IMR-90 (cell line): ENCODE data around the gene PEAK1. TPM values are rescaled to one million over a fixed set of nuclear protein-coding genes. Genes with fewer than 3 reads are reported as not detected.

Experiments used
- ATAC-seq: fragments of 200-7000 bp; cut with Tn5 transposase; 2 replicates; pipeline ENCODE4 v1.9.1; 2020; ENCODE audit warnings: low read depth, mild to moderate bottlenecking, moderate library complexity
- BruUV-seq: library from RNA; stranded (reverse); fragments of 400-500 nt; replicated peaks from 2 replicates; lab custom pipeline; 2021; lab: Mats Ljungman, UMichigan
- CTCF ChIA-PET: fragments of 300-600 bp; formaldehyde crosslinking; extraction: SDS; loops from one replicate; lab custom pipeline; 2021; ENCODE audit warnings: antibody characterized with exemption; lab: Yijun Ruan, JAX
- POLR2A ChIA-PET: fragments of 300-600 bp; sonication (Branson Sonifier 250); formaldehyde crosslinking; loops from one replicate; lab custom pipeline; 2022; ENCODE audit warnings: antibody characterized with exemption; ENCODE audit not compliant: unreplicated experiment; lab: Charles Lee
- DNase-seq: peaks from one replicate; pipeline ENCODE4 v3.0.0; 2013
- H2AFZ ChIP-seq: replicated peaks from 2 replicates; pipeline ENCODE3; 2013; ENCODE audit warnings: low read length, mild to moderate bottlenecking; ENCODE audit not compliant: poor library complexity
- H2AK5ac ChIP-seq: 2 replicates; pipeline ENCODE4 v1.6.1; 2013; ENCODE audit warnings: low read depth, low read length, inconsistent platforms
- H2AK9ac ChIP-seq: replicated peaks from 2 replicates; pipeline ENCODE3; 2013; ENCODE audit warnings: mild to moderate bottlenecking, low read depth, low read length, moderate library complexity; ENCODE audit not compliant: poor library complexity
- H2BK120ac ChIP-seq: 2 replicates; pipeline ENCODE4 v1.6.1; 2013; ENCODE audit warnings: low read depth, low read length, inconsistent platforms
- H2BK15ac ChIP-seq: 3 replicates; pipeline ENCODE4 v1.6.1; 2013; ENCODE audit warnings: low read depth, low read length, inconsistent platforms
- H2BK20ac ChIP-seq: 2 replicates; pipeline ENCODE4 v1.6.1; 2013; ENCODE audit warnings: low read depth, mild to moderate bottlenecking, inconsistent platforms, low read length, moderate library complexity
- H2BK5ac ChIP-seq: 2 replicates; pipeline ENCODE4 v1.6.1; 2013; ENCODE audit warnings: mild to moderate bottlenecking, low read depth, low read length, inconsistent platforms; ENCODE audit not compliant: poor library complexity, severe bottlenecking
- H3K14ac ChIP-seq: replicated peaks from 2 replicates; pipeline ENCODE4 v1.6.1; 2013; ENCODE audit warnings: low read depth, low read length, inconsistent platforms
- H3K18ac ChIP-seq: 2 replicates; pipeline ENCODE4 v1.6.1; 2013; ENCODE audit warnings: low read depth, low read length, control low read depth
- H3K23ac ChIP-seq: 2 replicates; pipeline ENCODE4 v1.6.1; 2013; ENCODE audit warnings: low read depth, low read length, inconsistent platforms
- H3K27ac ChIP-seq: 2 replicates; pipeline ENCODE4 v1.5.1; 2013; ENCODE audit warnings: mild to moderate bottlenecking, control low read depth, low read length; ENCODE audit not compliant: insufficient read depth
- H3K27me3 ChIP-seq: 2 replicates; pipeline ENCODE4 v1.6.1; 2013; ENCODE audit warnings: low read length; ENCODE audit not compliant: control insufficient read depth, insufficient read depth
- H3K36me3 ChIP-seq: 2 replicates; pipeline ENCODE4 v1.6.1; 2013; ENCODE audit warnings: low read length, mixed read lengths; ENCODE audit not compliant: control insufficient read depth, insufficient read depth
- H3K4ac ChIP-seq: 2 replicates; pipeline ENCODE4 v1.6.1; 2013; ENCODE audit warnings: low read depth, low read length, inconsistent platforms
- H3K4me1 ChIP-seq: 2 replicates; pipeline ENCODE4 v1.6.1; 2013; ENCODE audit warnings: low read length, mixed read lengths; ENCODE audit not compliant: control insufficient read depth, insufficient read depth
- H3K4me2 ChIP-seq: 2 replicates; pipeline ENCODE4 v1.6.1; 2013; ENCODE audit warnings: low read depth, mild to moderate bottlenecking, control low read depth, low read length, moderate library complexity
- H3K4me3 ChIP-seq: 2 replicates; pipeline ENCODE4 v1.5.1; 2013; ENCODE audit warnings: low read depth, mild to moderate bottlenecking, control low read depth, low read length, moderate library complexity; ENCODE audit not compliant: insufficient read depth
- H3K56ac ChIP-seq: 2 replicates; pipeline ENCODE4 v1.6.1; 2013; ENCODE audit warnings: low read length, inconsistent platforms; ENCODE audit not compliant: insufficient read depth; ENCODE audit errors: extremely low read depth
- H3K79me1 ChIP-seq, 2 experiments: 2 replicates each; pipeline ENCODE4 v1.6.1; 2013; ENCODE audit warnings: low read length in 2 of 2, inconsistent platforms in 1 of 2, low read depth in 1 of 2
- H3K9ac ChIP-seq: 2 replicates; pipeline ENCODE4 v1.6.1; 2013; ENCODE audit warnings: low read depth, low read length, control low read depth
- H3K9me1 ChIP-seq: 2 replicates; pipeline ENCODE4 v1.6.1; 2013; ENCODE audit warnings: low read length, inconsistent platforms; ENCODE audit not compliant: insufficient read depth
- H3K9me3 ChIP-seq: 2 replicates; pipeline ENCODE4 v1.6.1; 2013; ENCODE audit warnings: low read length; ENCODE audit not compliant: control insufficient read depth, insufficient read depth
- H4K20me1 ChIP-seq: 2 replicates; pipeline ENCODE4 v1.6.1; 2013; ENCODE audit warnings: low read length, inconsistent platforms; ENCODE audit not compliant: insufficient read depth
- H4K5ac ChIP-seq: 2 replicates; pipeline ENCODE4 v1.6.1; 2013; ENCODE audit warnings: mild to moderate bottlenecking, low read depth, low read length, control low read depth
- H4K8ac ChIP-seq, 2 experiments: 2 replicates each; pipeline ENCODE4 v1.6.1; 2013; ENCODE audit warnings: low read depth in 2 of 2, low read length in 2 of 2, control low read depth in 1 of 2, inconsistent platforms in 1 of 2
- H4K91ac ChIP-seq: 2 replicates; pipeline ENCODE4 v1.6.1; 2013; ENCODE audit warnings: low read depth, low read length, inconsistent platforms; ENCODE audit not compliant: insufficient read depth
- BHLHE40 ChIP-seq: fragments of 150-350 bp; IDR thresholded peaks from 2 replicates; pipeline ENCODE4 v1.6.1; 2016; ENCODE audit warnings: mild to moderate bottlenecking, low read depth, low read length
- CEBPB ChIP-seq: IDR thresholded peaks from 2 replicates; pipeline ENCODE4 v1.6.1; 2012; ENCODE audit warnings: low read depth, low read length, improper control_type of control experiment
- CHD1 ChIP-seq: IDR thresholded peaks from 2 replicates; pipeline ENCODE4 v1.6.1; 2012; ENCODE audit warnings: low read depth, low read length, improper control_type of control experiment
- MAFK ChIP-seq: IDR thresholded peaks from 2 replicates; pipeline ENCODE4 v1.6.1; 2012; ENCODE audit warnings: low read depth, low read length, improper control_type of control experiment
- MXI1 ChIP-seq: IDR thresholded peaks from 2 replicates; pipeline ENCODE4 v1.6.1; 2012; ENCODE audit warnings: low read depth, mild to moderate bottlenecking, low read length, moderate library complexity, borderline replicate concordance
- NFE2L2 ChIP-seq: fragments of 150-350 bp; IDR thresholded peaks from 2 replicates; pipeline ENCODE4 v1.6.1; 2016; ENCODE audit warnings: low read depth, mild to moderate bottlenecking, low read length
- RCOR1 ChIP-seq: IDR thresholded peaks from 2 replicates; pipeline ENCODE4 v1.6.1; 2012; ENCODE audit warnings: mild to moderate bottlenecking, low read length, improper control_type of control experiment; ENCODE audit not compliant: insufficient replicate concordance
- WGBS, 2 experiments: methylation state at CpG; one replicate each; pipeline versions ENCODE4 v1.1.5 to v1.1.7; 2013; ENCODE audit warnings: missing lambda C conversion rate in 2 of 2; ENCODE audit not compliant: insufficient read length in 1 of 2; ENCODE audit errors: extremely low coverage in 2 of 2; 5-methylcytosine and 5-hydroxymethylcytosine counted together
- dilution Hi-C: fragments of 300-500 bp; cut with HindIII; formaldehyde crosslinking; loops from one replicate; pipeline ENCODE4 v1.14.3; 2018; ENCODE audit warnings: low sequenced_read_pairs; ENCODE audit not compliant: unreplicated experiment
- in situ Hi-C: fragments of 300-500 bp; cut with MboI; formaldehyde crosslinking; loops from 3 replicates; pipeline ENCODE4 v1.14.3; 2019; ENCODE audit warnings: low sequenced_read_pairs, inconsistent platforms, mixed read lengths
- intact Hi-C: fragments of 100-400 bp; cut with micrococcal nuclease; formaldehyde crosslinking; loops from 2 replicates; pipeline ENCODE4 v1.10.0; 2022
- polyA plus RNA-seq, 3 experiments: library from polyadenylated mRNA; depleted of rRNA; stranded (reverse); fragments of >200 nt; gene quantifications; 2 replicates each; pipeline ENCODE4 v1.2.3, GENCODE V29; 2012; ENCODE audit warnings: low replicate concordance in 1 of 3
- total RNA-seq: library from RNA; depleted of rRNA; stranded (reverse); fragments of >200 nt; gene quantifications from 2 replicates; pipeline ENCODE4 v1.2.3, GENCODE V29; 2012
- TF ChIP-seq, protein P1 (sequence below): fragments of 150-350 bp; IDR thresholded peaks from 2 replicates; pipeline ENCODE4 v1.6.1; 2017; ENCODE audit warnings: mild to moderate bottlenecking, antibody characterized with exemption, low read length, low read depth

The PEAK1 gene
- total and polyA plus RNA-seq, 2 of the 4 experiments (the other 2 are of a cell fraction): 21.5 to 43.9 TPM

DNA sequence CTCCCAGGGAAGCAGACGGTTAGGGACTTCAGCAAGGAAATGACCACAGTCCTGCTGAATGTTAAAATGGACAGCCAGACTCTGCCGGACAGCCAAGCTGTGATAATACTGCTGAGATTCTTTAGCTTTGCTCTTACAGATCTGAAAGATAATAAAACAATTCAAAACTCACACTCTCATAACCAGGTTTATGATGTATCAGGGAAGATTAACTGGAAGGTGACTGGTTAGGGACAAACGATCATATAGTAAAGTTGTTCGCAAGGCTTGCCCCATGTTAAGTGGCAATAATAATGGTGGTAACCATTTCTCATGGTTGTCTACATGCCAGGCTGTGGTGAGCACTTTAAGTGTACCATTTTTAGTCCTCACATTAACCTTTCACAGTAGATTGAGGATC is 304.7 kb downstream of the PEAK1 start:
- no peak overlapping the region for H3K4me2 ChIP-seq
- no peak overlapping the region for H3K18ac ChIP-seq
- DNase-seq (no peak), ATAC-seq (no peak)
- peaks cover 27% of the 10 kb centered on the region for H3K36me3 ChIP-seq
- no peak overlapping the region for H2AK5ac ChIP-seq
- dilution Hi-C loops: no loop called here
- no peak overlapping the region for H2BK120ac ChIP-seq
- POLR2A ChIA-PET: no interaction called here
- WGBS, 2 experiments: 100% methylated on average over 1 of the region's 4 CpGs; no CpG with 5 or more reads in 1 of the 2 experiments
- in situ Hi-C loops: loop anchor here (5.0 to 10.0 kb wide), 2 partner anchors 380 to 427 kb away; no protein-coding TSS in a partner anchor
- TF ChIP-seq RCOR1: no peak
- TF ChIP-seq, protein P1, sequence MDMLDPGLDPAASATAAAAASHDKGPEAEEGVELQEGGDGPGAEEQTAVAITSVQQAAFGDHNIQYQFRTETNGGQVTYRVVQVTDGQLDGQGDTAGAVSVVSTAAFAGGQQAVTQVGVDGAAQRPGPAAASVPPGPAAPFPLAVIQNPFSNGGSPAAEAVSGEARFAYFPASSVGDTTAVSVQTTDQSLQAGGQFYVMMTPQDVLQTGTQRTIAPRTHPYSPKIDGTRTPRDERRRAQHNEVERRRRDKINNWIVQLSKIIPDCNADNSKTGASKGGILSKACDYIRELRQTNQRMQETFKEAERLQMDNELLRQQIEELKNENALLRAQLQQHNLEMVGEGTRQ: no peak
- no peak for TF ChIP-seq CEBPB
- TF ChIP-seq BHLHE40: no peak
- TF ChIP-seq NFE2L2: no peak
- TF ChIP-seq MXI1: no peak
- no peak for TF ChIP-seq CHD1
- no peak for TF ChIP-seq MAFK
- no peak overlapping the region for H2BK20ac ChIP-seq
- H3K9me3 ChIP-seq: no peaks in the 10 kb centered on the region
- no peak overlapping the region for H2AFZ ChIP-seq
- no peak overlapping the region for H3K56ac ChIP-seq
- H4K20me1 ChIP-seq: peaks cover 13% of the 10 kb centered on the region; the same call in 1 of the 2 replicates
- H2BK15ac ChIP-seq: no peak overlapping the region
- H3K27ac ChIP-seq: no peak overlapping the region
- H3K79me1 ChIP-seq: peaks cover 20 to 55% of the 10 kb centered on the region in 2 experiments
- no peak overlapping the region for H3K9ac ChIP-seq
- no peak overlapping the region for H4K91ac ChIP-seq
- H3K23ac ChIP-seq: no peak overlapping the region
- no peak overlapping the region for H2AK9ac ChIP-seq
- H2BK5ac ChIP-seq: no peak overlapping the region
- no peak overlapping the region for H3K14ac ChIP-seq
- no peak overlapping the region for H3K4me3 ChIP-seq
- H3K9me1 ChIP-seq: peaks cover 24% of the 10 kb centered on the region
- H4K8ac ChIP-seq: no peak overlapping the region
- no peak overlapping the region for H3K4ac ChIP-seq
- no TSS peak for BruUV-seq
- H3K27me3 ChIP-seq: no peaks in the 10 kb centered on the region
- peaks cover 8% of the 10 kb centered on the region for H3K4me1 ChIP-seq
- intact Hi-C loops: loop anchor here (5.0 kb wide), 3 partner anchors 72 to 517 kb away; partner anchors contain the start of gene LINGO1
- no peak overlapping the region for H4K5ac ChIP-seq
- CTCF ChIA-PET: no interaction called here
